ENCODE data around the gene DYRK1B. TPM values are rescaled to one million over a fixed set of nuclear protein-coding genes. Genes with fewer than 3 reads are reported as not detected.
A peak's percentile ranks its signal among the peaks of the same experiment; 100 is the strongest.

DYRK1B gene
- total and polyA plus RNA-seq, 2 donors (not counting 1 experiment from before 2014, with no cell fraction given) = 26.1 to 36.6 TPM

- no peak overlapping the region for H3K4me3 ChIP-seq (ENCODE audit: control extremely low read depth in 1 of 5, extremely low read depth in 1 of 5, insufficient read depth in 1 of 5, low read depth in 2 of 5, low read length in 4 of 5)
- no peak for TF ChIP-seq EZH2 (IDR thresholded peaks at IDR 0.05; ENCODE audit: borderline replicate concordance, insufficient read depth, low read depth, low read length, poor library complexity, severe bottlenecking)
- TF ChIP-seq CTCF (IDR thresholded peaks at IDR 0.05) = no peak
- H3K9me3 Mint-ChIP-seq (ENCODE audit: insufficient read depth) = no peaks in the 10 kb centered on the region
- H3K27me3 ChIP-seq (replicated peaks in 1 of 4; ENCODE audit: control extremely low read depth in 1 of 4, control insufficient read depth in 3 of 4, insufficient read depth in 4 of 4, low read length in 3 of 4) = no peaks in the 10 kb centered on the region
- ATAC-seq (ENCODE audit: low read depth) (no peak), DNase-seq (no peak)
- no peaks in the 10 kb centered on the region for H3K27me3 Mint-ChIP-seq
- H3K27ac ChIP-seq (ENCODE audit: low read length in 2 of 2) = no peak overlapping the region
- H3K9me3 ChIP-seq (ENCODE audit: control extremely low read depth in 1 of 3, control insufficient read depth in 2 of 3, insufficient read depth in 1 of 3, low read length in 2 of 3) = no peaks in the 10 kb centered on the region
- H3K4me1 Mint-ChIP-seq = peaks cover 20% of the 10 kb centered on the region
- H4K20me1 ChIP-seq (ENCODE audit: control insufficient read depth, insufficient read depth, low read length, poor library complexity, severe bottlenecking) = peaks cover 26% of the 10 kb centered on the region
- ChIA-PET CTCF (interaction anchor here (3.8 kb wide), 1 partner anchor 17 kb away, joined by 23 read pairs; no protein-coding TSS in a partner anchor), POLR2A (no interaction called here)
- H2AFZ ChIP-seq (ENCODE audit: insufficient read depth, low read depth, low read length, poor library complexity, severe bottlenecking) = no peak overlapping the region
- H3K79me2 ChIP-seq (ENCODE audit: control insufficient read depth, insufficient read depth, low read length) = peaks cover 29% of the 10 kb centered on the region
- H3K4me3 Mint-ChIP-seq = no peak overlapping the region
- H3K27ac Mint-ChIP-seq = no peak overlapping the region
- peaks cover 19 to 37% of the 10 kb centered on the region in 2 donors for H3K4me1 ChIP-seq (ENCODE audit: control insufficient read depth in 2 of 2, insufficient read depth in 2 of 2, low read length in 2 of 2)
- peaks cover 0 to 56% of the 10 kb centered on the region in 2 experiments for H3K36me3 ChIP-seq (replicated peaks in 1 of 2; ENCODE audit: control extremely low read depth in 1 of 2, control insufficient read depth in 1 of 2, extremely low read depth in 1 of 2, insufficient read depth in 2 of 2, low read length in 1 of 2)
- WGBS (ENCODE audit: insufficient coverage) = 95% methylated on average over 13 of the region's 13 CpGs
- intact Hi-C loops (cut with micrococcal nuclease) = no loop called here
- H3K9ac ChIP-seq (ENCODE audit: low read length) = no peak overlapping the region
- H3K4me2 ChIP-seq (replicated peaks; ENCODE audit: low read depth, low read length, poor library complexity, severe bottlenecking) = no peak overlapping the region
These were observed 6.7 kb downstream of the DYRK1B start for GRCh38 chr19:39827216-39827615.

- H3K27me3 ChIP-seq (replicated peaks in 1 of 4; ENCODE audit: control extremely low read depth in 1 of 4, control insufficient read depth in 3 of 4, insufficient read depth in 4 of 4, low read length in 3 of 4) = no peaks in the 10 kb centered on the region
- H2AFZ ChIP-seq (ENCODE audit: insufficient read depth, low read depth, low read length, poor library complexity, severe bottlenecking) = no peak overlapping the region
- no peak overlapping the region for H3K4me3 ChIP-seq (ENCODE audit: control extremely low read depth in 1 of 5, extremely low read depth in 1 of 5, insufficient read depth in 1 of 5, low read depth in 2 of 5, low read length in 4 of 5)
- no peak for TF ChIP-seq CTCF (IDR thresholded peaks at IDR 0.05)
- no peak for TF ChIP-seq EZH2 (IDR thresholded peaks at IDR 0.05; ENCODE audit: borderline replicate concordance, insufficient read depth, low read depth, low read length, poor library complexity, severe bottlenecking)
- H3K27ac ChIP-seq (ENCODE audit: low read length in 2 of 2) = no peak overlapping the region
- peaks cover 18 to 32% of the 10 kb centered on the region in 2 donors for H3K4me1 ChIP-seq (ENCODE audit: control insufficient read depth in 2 of 2, insufficient read depth in 2 of 2, low read length in 2 of 2)
- H3K9me3 Mint-ChIP-seq (ENCODE audit: insufficient read depth) = no peaks in the 10 kb centered on the region
- peaks cover 16% of the 10 kb centered on the region for H3K4me1 Mint-ChIP-seq
- no peaks in the 10 kb centered on the region for H3K27me3 Mint-ChIP-seq
- intact Hi-C loops (cut with micrococcal nuclease) = no loop called here
- peak overlapping the region; percentile 10 for H3K27ac Mint-ChIP-seq
- H3K36me3 ChIP-seq (replicated peaks in 1 of 2; ENCODE audit: control extremely low read depth in 1 of 2, control insufficient read depth in 1 of 2, extremely low read depth in 1 of 2, insufficient read depth in 2 of 2, low read length in 1 of 2) = peaks cover 0 to 52% of the 10 kb centered on the region in 2 experiments
- H3K9ac ChIP-seq (ENCODE audit: low read length) = no peak overlapping the region
- H3K4me3 Mint-ChIP-seq = no peak overlapping the region
- 97% methylated on average over 31 of the region's 35 CpGs for WGBS (ENCODE audit: insufficient coverage)
- ATAC-seq (ENCODE audit: low read depth) = no peak
- H3K9me3 ChIP-seq (ENCODE audit: control extremely low read depth in 1 of 3, control insufficient read depth in 2 of 3, insufficient read depth in 1 of 3, low read length in 2 of 3) = no peaks in the 10 kb centered on the region
- POLR2A ChIA-PET = no interaction called here
- peaks cover 21% of the 10 kb centered on the region for H3K79me2 ChIP-seq (ENCODE audit: control insufficient read depth, insufficient read depth, low read length)
- no peak for DNase-seq
- CTCF ChIA-PET = no interaction called here
- no peak overlapping the region for H3K4me2 ChIP-seq (replicated peaks; ENCODE audit: low read depth, low read length, poor library complexity, severe bottlenecking)
- H4K20me1 ChIP-seq (ENCODE audit: control insufficient read depth, insufficient read depth, low read length, poor library complexity, severe bottlenecking) = peaks cover 19% of the 10 kb centered on the region
These were observed 7.5 kb downstream of the DYRK1B start for GRCh38 chr19:39826311-39826945.
